GM19240 (cell line): ENCODE measurements around the gene MBD3L5.
"Not testable (repeated sequence)": the region's sequence is repeated elsewhere in the genome, so short reads cannot be mapped to it uniquely, and the experiment has no call there.

Experiments used
- DNase-seq: peaks from one replicate; pipeline ENCODE4 v3.0.0; 2011; ENCODE audit warnings: low spot score; ENCODE audit not compliant: insufficient read length

MBD3L5 gene

GRCh38 chr19:7030278-7030677, at the start of gene MBD3L5:
TSS of gene MBD3L5 (plus strand) at chr19:7030578. CDS start at chr19:7030612, 34 bp downstream.
- DNase-seq, result not testable (repeated sequence)

- no peak for DNase-seq
Observed at GRCh38 chr19:6983448-6983847, 46.9 kb upstream of the MBD3L5 start.

- DNase-seq, result no peak
Observed at GRCh38 chr19:6987850-6988249, 42.5 kb upstream of the MBD3L5 start.

GRCh38 chr19:6988257-6988656, 42.1 kb upstream of the MBD3L5 start:
- DNase-seq, result no peak

- DNase-seq, result no peak
Observed at GRCh38 chr19:6995054-6995453, 35.3 kb upstream of the MBD3L5 start.

GRCh38 chr19:6996810-6997209, 33.6 kb upstream of the MBD3L5 start:
- DNase-seq, result no peak

- no peak for DNase-seq
Observed at GRCh38 chr19:6997679-6998445, 32.5 kb upstream of the MBD3L5 start.

- DNase-seq, result no peak
Observed at GRCh38 chr19:6999933-7000332, 30.4 kb upstream of the MBD3L5 start.

- DNase-seq, result no peak
Observed at GRCh38 chr19:7000333-7000732, 30.0 kb upstream of the MBD3L5 start.

- no peak for DNase-seq
Observed at GRCh38 chr19:7000816-7001215, 29.6 kb upstream of the MBD3L5 start.

GRCh38 chr19:7004313-7004931, 26.0 kb upstream of the MBD3L5 start:
- DNase-seq, result no peak

- DNase-seq, result no peak
Observed at GRCh38 chr19:7006135-7006704, 24.2 kb upstream of the MBD3L5 start.

GRCh38 chr19:7007859-7008258, 22.5 kb upstream of the MBD3L5 start:
- no peak for DNase-seq

- DNase-seq, result no peak
Observed at GRCh38 chr19:7010722-7011593, 19.4 kb upstream of the MBD3L5 start.

- DNase-seq, result no peak
Observed at GRCh38 chr19:7013678-7014077, 16.7 kb upstream of the MBD3L5 start.

GRCh38 chr19:7018828-7019227, 11.6 kb upstream of the MBD3L5 start:
- no peak for DNase-seq

- DNase-seq, result not testable (repeated sequence)
Observed at GRCh38 chr19:7021331-7021730, 9.0 kb upstream of the MBD3L5 start, which contains the start of gene MBD3L2B. TSS of gene MBD3L2B (minus strand) at chr19:7021431. CDS start at chr19:7021397, 34 bp downstream.

GRCh38 chr19:7028790-7029189, 1.6 kb upstream of the MBD3L5 start:
- DNase-seq, result not testable (repeated sequence)

GRCh38 chr19:7040079-7040478, 9.7 kb downstream of the MBD3L5 start, which contains the start of gene MBD3L4:
TSS of gene MBD3L4 (minus strand) at chr19:7040179. CDS start at chr19:7040144, 35 bp downstream.
- DNase-seq, result not testable (repeated sequence)

- DNase-seq, result not testable (repeated sequence)
Observed at GRCh38 chr19:7041563-7041962, 11.2 kb downstream of the MBD3L5 start.

- not testable (repeated sequence) for DNase-seq
Observed at GRCh38 chr19:7049021-7049420, 18.6 kb downstream of the MBD3L5 start, which contains the start of gene MBD3L2. TSS of gene MBD3L2 (plus strand) at chr19:7049321. CDS start at chr19:7049374, 53 bp downstream.
